Occipital lobe (tissue), 2 donors: ENCODE results near the gene TTC12. TPM values are rescaled to one million over a fixed set of nuclear protein-coding genes. Genes with fewer than 3 reads are reported as not detected.
A peak's percentile ranks its signal among the peaks of the same experiment; 100 is the strongest.

Source experiments
- DNase-seq: peaks from one replicate; lab custom pipeline; 2025; lab: John Stamatoyannopoulos, UW
- total RNA-seq: library from RNA; depleted of rRNA; stranded (reverse); fragments of >200 nt; gene quantifications from one replicate; pipeline ENCODE4 v1.2.3, GENCODE V29; 2014

TTC12 gene, protein sequence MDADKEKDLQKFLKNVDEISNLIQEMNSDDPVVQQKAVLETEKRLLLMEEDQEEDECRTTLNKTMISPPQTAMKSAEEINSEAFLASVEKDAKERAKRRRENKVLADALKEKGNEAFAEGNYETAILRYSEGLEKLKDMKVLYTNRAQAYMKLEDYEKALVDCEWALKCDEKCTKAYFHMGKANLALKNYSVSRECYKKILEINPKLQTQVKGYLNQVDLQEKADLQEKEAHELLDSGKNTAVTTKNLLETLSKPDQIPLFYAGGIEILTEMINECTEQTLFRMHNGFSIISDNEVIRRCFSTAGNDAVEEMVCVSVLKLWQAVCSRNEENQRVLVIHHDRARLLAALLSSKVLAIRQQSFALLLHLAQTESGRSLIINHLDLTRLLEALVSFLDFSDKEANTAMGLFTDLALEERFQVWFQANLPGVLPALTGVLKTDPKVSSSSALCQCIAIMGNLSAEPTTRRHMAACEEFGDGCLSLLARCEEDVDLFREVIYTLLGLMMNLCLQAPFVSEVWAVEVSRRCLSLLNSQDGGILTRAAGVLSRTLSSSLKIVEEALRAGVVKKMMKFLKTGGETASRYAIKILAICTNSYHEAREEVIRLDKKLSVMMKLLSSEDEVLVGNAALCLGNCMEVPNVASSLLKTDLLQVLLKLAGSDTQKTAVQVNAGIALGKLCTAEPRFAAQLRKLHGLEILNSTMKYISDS
- 1.4 TPM for total RNA-seq

DNA sequence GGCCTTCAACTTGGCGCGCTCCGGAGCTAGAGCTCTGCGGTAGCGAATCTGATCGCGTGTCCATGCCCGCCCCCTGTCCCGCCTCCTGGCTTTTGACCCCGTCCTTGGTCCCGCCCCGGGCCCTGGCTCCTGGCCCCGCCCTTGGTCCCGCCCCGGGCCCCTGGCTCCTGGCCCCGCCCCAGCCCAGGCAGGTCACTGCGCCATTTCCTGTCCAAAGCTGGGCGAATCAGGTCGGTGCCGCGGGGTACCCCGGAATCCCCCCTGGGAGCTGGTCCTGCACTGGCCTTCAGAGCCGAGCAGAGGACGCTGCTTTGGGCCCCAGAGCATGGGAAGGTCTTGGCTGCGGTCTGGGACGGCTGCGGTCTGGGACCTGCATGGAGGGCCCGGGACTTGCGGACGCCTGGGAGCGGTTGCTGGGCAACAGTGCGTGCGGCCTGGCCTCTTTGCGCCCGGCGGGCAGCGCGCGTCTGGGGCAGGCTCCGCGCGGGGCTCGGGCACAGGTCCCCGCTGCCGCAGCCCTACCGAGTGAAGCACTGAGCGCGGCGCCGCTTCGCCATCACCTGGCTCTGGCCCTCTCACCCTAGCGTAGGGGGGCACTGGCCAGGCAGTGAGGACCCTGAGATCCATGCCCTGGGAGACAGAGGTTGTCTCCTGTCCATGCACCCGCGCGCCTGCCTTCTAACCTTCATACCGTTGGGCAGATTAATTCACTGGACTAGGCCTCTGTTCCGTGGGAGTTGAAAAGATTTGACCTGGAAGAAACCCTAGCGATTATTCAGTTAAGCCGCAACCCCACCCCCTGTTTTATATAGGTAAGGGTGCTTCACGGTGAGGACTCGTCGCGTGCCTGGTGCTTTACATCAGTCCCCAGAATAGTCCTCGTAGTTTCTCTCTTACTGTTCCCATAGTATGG lies at the start of gene TTC12:
Gene TTC12 (plus strand): TSS at position 195 of the 913 bp plus-strand sequence. CDS start 1,675 bp downstream, outside the sequence.
- peak; percentile 87 for DNase-seq

DNA sequence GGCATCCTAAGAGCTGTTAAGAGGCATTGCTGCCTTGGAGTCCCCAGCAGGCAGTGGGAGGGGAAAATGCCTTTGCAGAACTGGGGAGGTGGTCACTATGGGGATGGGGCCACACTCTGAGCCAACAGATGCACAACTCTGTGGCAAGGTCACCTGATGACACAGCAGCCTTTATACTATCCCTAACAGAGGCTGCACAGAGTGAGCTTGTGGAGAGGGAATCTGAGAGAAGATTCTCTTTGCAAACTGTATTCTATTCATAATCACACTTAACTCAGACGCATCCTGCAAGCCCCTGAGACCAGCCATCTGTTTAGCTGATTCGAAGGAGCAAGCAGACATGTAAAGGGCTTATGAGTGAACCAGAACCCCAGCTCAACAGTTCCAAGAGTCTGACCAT lies 49.0 kb upstream of the TTC12 start:
- DNase-seq, result no peak

- peak; percentile 31 for DNase-seq
Measured at GRCh38 chr11:113267493-113267892, 46.9 kb upstream of the TTC12 start.

DNA sequence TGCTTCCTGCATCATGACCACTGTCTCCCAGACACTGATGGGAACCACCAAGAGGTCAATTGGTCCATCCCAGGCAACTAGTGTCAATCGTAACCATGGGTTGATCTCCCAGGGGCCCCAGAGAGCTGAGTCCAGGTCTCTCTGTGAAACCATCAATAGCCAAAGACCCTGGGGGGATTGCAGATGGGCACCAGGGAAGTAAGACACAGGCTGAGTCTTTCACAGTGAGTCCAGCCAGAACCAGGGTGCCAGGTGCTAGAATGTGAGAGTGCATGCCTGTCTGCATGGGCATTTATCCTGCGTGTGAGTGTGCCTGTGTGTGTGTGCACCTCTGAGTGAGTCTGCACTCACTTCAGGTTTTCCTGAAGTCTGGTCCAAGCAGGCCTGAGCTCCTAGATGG lies 45.3 kb upstream of the TTC12 start:
- no peak for DNase-seq

DNA sequence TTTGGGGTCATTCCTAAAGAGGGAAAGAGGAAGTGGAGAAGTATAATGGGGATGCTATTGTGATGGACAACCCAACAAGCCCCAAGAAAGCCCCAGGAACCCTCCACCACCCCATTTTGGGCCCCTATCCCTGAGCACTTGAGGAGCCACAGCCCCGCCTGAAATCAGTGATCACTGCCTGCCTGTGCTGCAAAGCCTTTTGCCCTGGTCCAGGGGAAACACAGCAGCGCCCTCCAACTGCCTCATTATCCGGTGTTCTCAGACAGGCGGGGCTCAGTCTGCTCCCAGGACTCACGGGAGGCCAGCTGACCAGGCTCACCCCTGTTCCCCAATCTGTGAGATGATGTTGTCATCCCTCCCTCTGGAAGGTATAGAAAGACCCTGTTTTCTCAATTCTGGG lies 44.7 kb upstream of the TTC12 start:
- no peak for DNase-seq

DNA sequence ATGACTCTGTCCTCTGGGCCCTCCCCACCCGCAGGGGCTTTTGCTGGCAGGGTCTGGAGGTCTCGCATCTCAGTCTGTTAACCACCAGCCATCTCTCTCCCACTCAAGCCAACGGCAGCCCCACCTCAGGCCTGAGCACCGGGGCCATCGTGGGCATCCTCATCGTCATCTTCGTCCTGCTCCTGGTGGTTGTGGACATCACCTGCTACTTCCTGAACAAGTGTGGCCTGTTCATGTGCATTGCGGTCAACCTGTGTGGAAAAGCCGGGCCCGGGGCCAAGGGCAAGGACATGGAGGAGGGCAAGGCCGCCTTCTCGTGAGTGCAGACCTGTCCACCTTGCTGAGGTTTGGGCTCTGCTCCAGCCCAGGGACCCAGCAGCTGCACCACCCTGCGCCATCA lies 44.3 kb upstream of the TTC12 start:
- no peak for DNase-seq

- DNase-seq, result no peak
Measured at GRCh38 chr11:113271551-113272245, 42.7 kb upstream of the TTC12 start.

GRCh38 chr11:113272281-113272680 lies 42.1 kb upstream of the TTC12 start:
- no peak for DNase-seq

- no peak for DNase-seq
Measured at GRCh38 chr11:113272927-113273615, 41.3 kb upstream of the TTC12 start.

- DNase-seq, result no peak
Measured at GRCh38 chr11:113273720-113274119, 40.7 kb upstream of the TTC12 start.

- DNase-seq, result no peak
Measured at GRCh38 chr11:113274713-113275582, 39.4 kb upstream of the TTC12 start.

DNA sequence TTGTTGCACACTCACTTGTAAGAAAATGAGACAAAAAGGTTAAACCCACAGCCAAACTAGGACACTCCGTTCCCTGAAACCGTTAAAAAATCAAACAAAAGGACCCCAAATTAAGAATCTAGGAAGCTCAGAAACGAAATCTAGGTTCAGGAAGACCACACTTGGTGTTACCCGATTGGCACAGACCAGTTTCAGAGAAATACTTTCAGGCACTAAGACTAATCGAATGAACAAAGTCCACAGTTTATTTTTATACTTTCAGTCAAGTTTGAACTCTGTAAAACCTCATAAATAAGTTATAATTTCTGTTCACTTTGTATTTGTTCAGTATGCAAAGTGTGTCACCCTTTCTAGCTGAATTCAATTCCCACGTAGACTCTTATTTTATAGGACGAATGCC lies 38.8 kb upstream of the TTC12 start:
- DNase-seq, result no peak

GRCh38 chr11:113276466-113276865 lies 37.9 kb upstream of the TTC12 start:
- no peak for DNase-seq

DNA sequence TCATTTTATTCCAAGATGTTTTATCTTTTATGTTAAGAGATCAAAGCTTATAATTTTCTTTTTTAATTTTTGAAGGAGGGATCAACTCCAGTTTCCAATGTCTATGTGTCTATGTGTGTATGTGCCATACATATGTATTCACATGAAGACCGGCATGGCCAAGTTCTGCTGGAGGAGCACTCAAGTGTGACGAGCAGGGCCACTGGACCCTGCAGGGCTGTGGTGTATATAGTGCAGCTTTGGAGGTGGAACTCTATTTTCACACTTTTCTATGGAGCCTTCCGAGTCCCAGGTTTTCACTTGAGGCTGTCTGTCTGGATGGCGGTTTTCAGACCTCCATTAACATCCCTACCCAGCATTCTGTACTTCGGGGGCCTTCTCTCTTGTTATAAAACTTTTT lies 36.5 kb upstream of the TTC12 start:
- DNase-seq, result no peak

DNA sequence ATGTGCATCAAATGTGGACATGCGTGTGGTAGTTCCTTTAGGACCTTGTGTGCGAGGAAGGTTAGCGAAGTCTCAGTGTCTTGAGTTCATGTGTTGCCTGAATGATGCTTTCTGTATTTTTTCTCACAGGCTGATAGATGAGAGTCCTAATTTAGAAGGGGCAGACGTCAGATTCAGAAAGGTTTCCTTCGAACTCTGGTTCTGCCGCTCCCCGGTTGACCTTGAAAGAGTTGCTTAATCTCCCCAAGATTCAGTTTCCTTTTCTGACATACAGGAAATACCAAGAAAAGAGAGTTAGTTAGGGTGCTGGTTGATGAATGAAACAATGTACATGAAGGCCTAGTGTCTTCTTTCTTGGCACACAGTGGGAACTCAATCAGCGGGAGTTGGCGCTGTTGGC lies 35.9 kb upstream of the TTC12 start:
- no peak for DNase-seq

GRCh38 chr11:113278925-113279324 lies 35.5 kb upstream of the TTC12 start:
- no peak for DNase-seq

DNA sequence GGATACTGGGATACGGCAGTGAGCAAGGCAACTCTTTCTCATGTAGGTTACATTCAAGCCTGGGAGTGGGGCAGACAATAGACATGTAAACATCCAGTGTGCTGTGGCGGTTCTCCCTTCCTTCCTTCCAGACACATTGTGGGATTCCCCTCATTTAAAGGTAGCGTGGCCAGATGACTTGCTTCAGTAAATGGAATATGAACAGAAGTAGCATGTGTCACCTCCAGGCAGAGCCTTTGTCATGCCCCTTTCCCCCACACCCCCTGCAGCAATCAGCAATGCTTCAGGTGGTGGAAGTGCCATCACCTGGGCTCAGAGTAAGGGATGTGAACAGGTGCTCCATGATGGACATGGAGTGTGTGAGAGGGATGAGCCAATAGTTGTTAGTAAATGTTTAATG lies 34.8 kb upstream of the TTC12 start:
- no peak for DNase-seq

DNA sequence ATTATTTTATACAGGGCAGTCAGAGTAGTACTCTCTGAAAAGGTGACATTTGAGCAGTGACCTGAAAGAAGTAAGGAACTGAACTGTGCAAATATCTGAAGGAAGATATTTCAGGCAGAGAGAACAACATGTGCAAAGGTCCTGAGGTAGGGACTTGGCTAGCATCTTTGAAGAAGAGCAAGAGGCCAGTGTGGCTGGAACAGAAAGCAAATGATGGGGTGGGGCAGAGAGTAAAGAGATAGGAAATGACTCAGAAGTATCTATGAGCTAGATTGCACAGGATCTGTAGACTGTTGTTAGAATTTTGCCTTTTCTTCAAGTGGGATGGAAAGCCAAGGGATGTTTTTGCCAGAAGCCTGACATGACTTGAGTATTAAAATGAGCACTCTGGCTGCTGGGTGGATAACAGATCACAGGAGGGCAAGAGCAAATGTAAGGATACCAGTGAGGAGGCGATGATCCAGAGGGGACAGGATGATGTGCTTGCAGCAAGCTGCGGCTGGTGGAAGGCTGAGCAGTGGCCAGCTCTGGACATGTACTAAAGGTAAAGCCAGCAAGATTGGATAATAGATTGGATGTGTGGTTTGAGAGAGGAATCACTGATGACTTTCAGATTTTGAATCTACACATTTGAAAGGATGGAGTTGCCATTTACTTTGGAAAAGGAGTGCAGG lies 33.2 kb upstream of the TTC12 start:
- no peak for DNase-seq

DNA sequence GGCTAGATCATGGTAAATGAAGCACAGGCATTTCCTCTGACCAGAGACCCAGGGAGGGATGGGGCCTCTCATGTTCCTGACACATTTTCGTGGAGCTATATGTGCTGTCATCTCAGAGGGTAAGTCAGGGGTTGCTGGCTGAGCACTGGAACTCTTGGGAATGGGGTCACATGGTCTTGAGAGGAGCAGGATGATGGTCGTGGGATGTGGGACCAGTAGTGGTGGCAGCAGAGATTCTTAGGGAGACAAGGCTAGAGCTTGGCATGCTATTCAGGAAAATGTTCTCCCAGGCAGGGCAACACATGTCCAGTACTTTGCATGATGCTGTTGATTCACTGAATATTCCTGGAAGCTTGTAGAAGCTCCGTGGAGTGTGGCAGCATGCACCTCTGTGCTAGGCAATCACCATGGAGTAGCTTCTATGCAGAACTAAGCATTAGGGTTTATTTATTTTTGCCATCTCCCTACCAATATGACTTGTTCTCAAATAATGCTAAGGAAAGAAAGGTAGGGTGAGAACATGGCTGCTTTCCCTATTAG lies 31.4 kb upstream of the TTC12 start:
- no peak for DNase-seq
